ENCODE data around the gene PHF2. TPM values are rescaled to one million over a fixed set of nuclear protein-coding genes. Genes with fewer than 3 reads are reported as not detected.
A peak's percentile ranks its signal among the peaks of the same experiment; 100 is the strongest.

The PHF2 gene
- total and polyA plus RNA-seq, 2 donors (not counting 1 experiment from before 2014, with no cell fraction given) = 11.0 to 28.8 TPM

DNA sequence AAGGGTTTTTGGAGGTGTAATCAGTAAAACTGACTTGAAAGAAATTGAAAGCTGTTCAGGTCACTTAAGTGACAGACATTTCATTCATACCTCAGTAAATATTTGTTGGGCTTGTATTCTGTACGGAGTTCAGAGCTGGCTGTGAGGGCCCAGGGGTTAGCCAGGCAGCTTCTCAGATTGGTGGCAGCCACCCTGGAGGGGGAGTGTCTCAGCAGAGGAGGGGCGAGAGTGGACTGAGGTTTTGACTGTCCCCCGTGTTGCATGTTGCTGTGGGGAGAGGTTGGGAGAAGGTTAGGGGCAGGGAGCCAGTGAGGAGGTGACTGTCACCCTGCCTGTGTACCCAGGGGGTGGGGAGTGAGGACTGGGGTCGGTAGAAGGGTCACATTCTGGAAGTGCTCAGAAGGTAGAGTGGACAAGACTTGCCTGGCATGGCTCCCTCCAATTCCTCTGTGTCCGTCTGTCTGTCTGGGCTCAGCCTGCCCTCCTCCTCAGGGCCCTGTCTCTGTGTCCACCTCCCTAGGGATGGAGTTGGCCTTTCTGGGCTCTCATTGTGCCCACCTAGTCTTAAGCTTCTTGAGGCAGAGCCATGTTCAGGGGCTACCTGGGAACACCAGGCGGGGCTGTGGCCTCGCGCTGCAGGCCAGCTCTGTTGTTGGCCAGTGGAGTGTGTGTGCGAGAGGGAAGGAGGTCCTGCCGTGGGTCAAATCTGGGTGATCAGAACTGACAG, 4.4 kb downstream of the PHF2 start:
- H3K4me2 ChIP-seq (replicated peaks; ENCODE audit: low read depth, low read length, poor library complexity, severe bottlenecking) = no peak overlapping the region
- ATAC-seq (ENCODE audit: low read depth) (no peak), DNase-seq (no peak)
- Mint-ChIP-seq H3K9me3 (ENCODE audit: insufficient read depth) (peaks cover 5% of the 10 kb centered on the region), H3K4me1 (peaks cover 26% of the 10 kb centered on the region), H3K4me3 (no peak overlapping the region), H3K27ac (peak overlapping the region; percentile 11), H3K27me3 (no peaks in the 10 kb centered on the region)
- no peak overlapping the region for H3K9ac ChIP-seq (ENCODE audit: low read length)
- H3K36me3 ChIP-seq (replicated peaks in 1 of 2; ENCODE audit: control extremely low read depth in 1 of 2, control insufficient read depth in 1 of 2, extremely low read depth in 1 of 2, insufficient read depth in 2 of 2, low read length in 1 of 2) = no peaks in the 10 kb centered on the region
- ChIA-PET CTCF (interaction anchor here (2.8 kb wide), 1 partner anchor 14 kb away, joined by 12 read pairs; no protein-coding TSS in a partner anchor), POLR2A (interaction anchor here (0.6 kb wide), 1 partner anchor 898 kb away, joined by 6 read pairs; no protein-coding TSS in a partner anchor)
- peaks cover 0 to 6% (median 0%) of the 10 kb centered on the region in 3 donors for H3K9me3 ChIP-seq (ENCODE audit: control extremely low read depth in 1 of 3, control insufficient read depth in 2 of 3, insufficient read depth in 1 of 3, low read length in 2 of 3)
- intact Hi-C loops (cut with micrococcal nuclease) = no loop called here
- H3K27me3 ChIP-seq (replicated peaks in 1 of 4; ENCODE audit: control extremely low read depth in 1 of 4, control insufficient read depth in 3 of 4, insufficient read depth in 4 of 4, low read length in 3 of 4) = no peaks in the 10 kb centered on the region
- peaks cover 15% of the 10 kb centered on the region for H4K20me1 ChIP-seq (ENCODE audit: control insufficient read depth, insufficient read depth, low read length, poor library complexity, severe bottlenecking)
- peaks cover 60% of the 10 kb centered on the region for H3K79me2 ChIP-seq (ENCODE audit: control insufficient read depth, insufficient read depth, low read length)
- TF ChIP-seq EZH2 (IDR thresholded peaks at IDR 0.05; ENCODE audit: borderline replicate concordance, insufficient read depth, low read depth, low read length, poor library complexity, severe bottlenecking) (no peak), CTCF (IDR thresholded peaks at IDR 0.05) (no peak)
- no peak overlapping the region for H2AFZ ChIP-seq (ENCODE audit: insufficient read depth, low read depth, low read length, poor library complexity, severe bottlenecking)
- H3K4me1 ChIP-seq (ENCODE audit: control insufficient read depth in 2 of 2, insufficient read depth in 2 of 2, low read length in 2 of 2) = peaks cover 8 to 11% of the 10 kb centered on the region in 2 donors
- no peak overlapping the region for H3K4me3 ChIP-seq (ENCODE audit: control extremely low read depth in 1 of 5, extremely low read depth in 1 of 5, insufficient read depth in 1 of 5, low read depth in 2 of 5, low read length in 4 of 5)
- 90% methylated on average over 10 of the region's 10 CpGs for WGBS (ENCODE audit: insufficient coverage)
- no peak overlapping the region for H3K27ac ChIP-seq (ENCODE audit: low read length in 2 of 2)

DNA sequence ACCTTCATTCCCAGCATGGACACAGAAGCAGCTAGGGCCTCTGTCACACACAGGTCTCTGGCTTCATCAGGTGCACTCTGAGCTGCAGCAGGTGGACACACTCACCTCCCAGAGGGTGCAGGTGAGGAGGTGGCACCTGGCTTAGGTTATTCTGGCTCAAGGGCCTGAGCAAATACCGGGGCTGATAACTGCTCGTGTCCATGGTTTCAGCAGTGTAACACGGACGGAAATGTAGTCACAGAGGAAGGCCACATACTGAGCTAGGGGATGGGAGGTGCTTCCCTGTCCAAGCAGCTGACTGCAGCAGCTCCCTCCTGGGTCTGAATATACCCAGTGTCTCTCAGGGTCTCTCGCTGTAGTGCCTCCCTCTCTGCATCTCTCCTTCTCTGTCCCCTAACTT, 5.7 kb downstream of the PHF2 start:
- CTCF ChIA-PET = interaction anchor here (0.5 to 2.8 kb wide), 2 partner anchors 16 to 935 kb away, joined by 3 to 12 read pairs; no protein-coding TSS in a partner anchor

More for the DNA sequence above, 5.7 kb downstream of the PHF2 start:
- Histone ChIP-seq H3K27ac (ENCODE audit: low read length in 2 of 2) (no peak overlapping the region), H4K20me1 (ENCODE audit: control insufficient read depth, insufficient read depth, low read length, poor library complexity, severe bottlenecking) (peaks cover 26% of the 10 kb centered on the region), H2AFZ (ENCODE audit: insufficient read depth, low read depth, low read length, poor library complexity, severe bottlenecking) (no peak overlapping the region), H3K4me3 (ENCODE audit: control extremely low read depth in 1 of 5, extremely low read depth in 1 of 5, insufficient read depth in 1 of 5, low read depth in 2 of 5, low read length in 4 of 5) (no peak overlapping the region), H3K79me2 (ENCODE audit: control insufficient read depth, insufficient read depth, low read length) (peaks cover 70% of the 10 kb centered on the region), H3K27me3 (replicated peaks in 1 of 4; ENCODE audit: control extremely low read depth in 1 of 4, control insufficient read depth in 3 of 4, insufficient read depth in 4 of 4, low read length in 3 of 4) (no peaks in the 10 kb centered on the region), H3K36me3 (replicated peaks in 1 of 2; ENCODE audit: control extremely low read depth in 1 of 2, control insufficient read depth in 1 of 2, extremely low read depth in 1 of 2, insufficient read depth in 2 of 2, low read length in 1 of 2) (no peaks in the 10 kb centered on the region), H3K4me2 (replicated peaks; ENCODE audit: low read depth, low read length, poor library complexity, severe bottlenecking) (no peak overlapping the region), H3K9ac (ENCODE audit: low read length) (no peak overlapping the region), H3K9me3 (ENCODE audit: control extremely low read depth in 1 of 3, control insufficient read depth in 2 of 3, insufficient read depth in 1 of 3, low read length in 2 of 3) (peaks cover 0 to 6% (median 0%) of the 10 kb centered on the region in 3 donors), H3K4me1 (ENCODE audit: control insufficient read depth in 2 of 2, insufficient read depth in 2 of 2, low read length in 2 of 2) (peaks cover 8 to 11% of the 10 kb centered on the region in 2 donors)
- Mint-ChIP-seq H3K27me3 (no peaks in the 10 kb centered on the region), H3K4me3 (no peak overlapping the region), H3K27ac (no peak overlapping the region), H3K4me1 (peaks cover 29% of the 10 kb centered on the region), H3K9me3 (ENCODE audit: insufficient read depth) (peaks cover 5% of the 10 kb centered on the region)
- ATAC-seq (ENCODE audit: low read depth) (no peak), DNase-seq (no peak)
- no peak for TF ChIP-seq EZH2 (IDR thresholded peaks at IDR 0.05; ENCODE audit: borderline replicate concordance, insufficient read depth, low read depth, low read length, poor library complexity, severe bottlenecking)
- no peak for TF ChIP-seq CTCF (IDR thresholded peaks at IDR 0.05)
- 96% methylated on average over 5 of the region's 5 CpGs for WGBS (ENCODE audit: insufficient coverage)
- intact Hi-C loops (cut with micrococcal nuclease) = no loop called here
- POLR2A ChIA-PET = no interaction called here
